GM19463 (cell line): ENCODE data around the gene PDE4D.

Experiments
- ATAC-seq: cut with Tn5 transposase; IDR thresholded peaks from one replicate; pipeline ENCODE4 v1.9.1; 2021; ENCODE audit warnings: mild to moderate bottlenecking, moderate library complexity; ENCODE audit not compliant: unreplicated experiment

PDE4D gene

DNA sequence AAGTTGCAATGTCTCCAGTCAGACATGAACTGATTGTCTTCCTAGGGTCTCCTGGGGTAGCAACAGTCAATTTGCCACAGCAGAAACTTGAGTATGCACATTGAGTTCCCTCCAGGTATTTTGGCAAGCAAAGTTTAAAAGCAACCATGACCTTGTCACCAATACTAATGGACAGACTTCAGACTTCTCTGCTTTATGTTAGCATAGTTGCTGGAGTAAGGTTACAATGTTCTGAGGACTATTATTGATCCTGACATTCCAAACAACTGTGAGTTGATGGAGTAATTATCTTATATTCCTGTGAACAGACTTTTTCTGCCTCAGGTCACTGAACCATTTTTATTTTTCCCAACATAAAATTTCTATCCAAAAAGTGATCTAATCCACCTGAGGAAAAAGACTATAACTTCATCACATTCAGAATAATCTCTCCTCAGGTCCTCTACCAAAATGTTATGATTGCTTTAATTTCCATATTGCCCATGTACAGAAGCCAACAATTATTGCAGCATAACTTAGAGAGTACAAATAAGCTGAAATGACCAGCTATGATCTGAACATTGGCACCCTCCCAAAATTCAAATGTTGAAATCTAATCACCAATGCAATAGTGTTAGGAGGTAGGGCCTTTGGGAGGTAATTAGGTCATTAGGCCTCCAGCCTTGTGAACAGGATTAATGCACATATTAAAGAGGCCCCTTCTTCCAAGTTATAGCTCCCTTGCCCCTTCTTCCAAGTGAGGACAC is 228.3 kb downstream of the PDE4D start:
- no peak for ATAC-seq

DNA sequence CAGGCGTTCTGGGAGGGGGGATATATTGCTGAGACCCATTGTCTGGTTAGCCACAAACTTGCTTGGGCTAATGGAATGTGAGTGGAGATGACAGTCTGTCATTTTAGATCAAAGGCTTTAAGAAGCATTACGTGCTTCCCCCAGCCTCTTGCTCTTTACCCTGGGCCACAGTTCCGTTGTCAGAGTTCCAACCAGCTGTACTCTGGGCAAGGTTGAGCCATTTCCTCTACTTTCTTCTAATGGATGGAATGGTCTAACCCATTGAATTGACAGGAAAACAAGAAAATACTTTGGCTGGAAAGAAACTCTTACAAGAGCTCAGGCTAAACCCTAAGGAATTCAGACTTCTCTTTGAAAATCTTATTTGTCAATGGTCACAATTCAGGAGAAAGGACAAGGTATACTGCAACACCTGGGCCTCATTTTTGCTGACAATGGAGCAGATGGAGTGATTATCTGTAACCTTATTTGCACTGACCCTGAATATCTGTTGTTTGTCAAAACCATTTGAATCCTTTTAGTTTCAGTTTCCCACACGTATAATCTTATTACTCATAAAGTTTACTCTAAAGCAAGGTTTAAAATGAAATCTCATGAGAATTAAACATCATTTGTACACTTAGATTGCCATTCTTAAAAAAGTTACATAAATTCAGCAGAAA is 231.4 kb downstream of the PDE4D start:
- ATAC-seq: peak; percentile 40

DNA sequence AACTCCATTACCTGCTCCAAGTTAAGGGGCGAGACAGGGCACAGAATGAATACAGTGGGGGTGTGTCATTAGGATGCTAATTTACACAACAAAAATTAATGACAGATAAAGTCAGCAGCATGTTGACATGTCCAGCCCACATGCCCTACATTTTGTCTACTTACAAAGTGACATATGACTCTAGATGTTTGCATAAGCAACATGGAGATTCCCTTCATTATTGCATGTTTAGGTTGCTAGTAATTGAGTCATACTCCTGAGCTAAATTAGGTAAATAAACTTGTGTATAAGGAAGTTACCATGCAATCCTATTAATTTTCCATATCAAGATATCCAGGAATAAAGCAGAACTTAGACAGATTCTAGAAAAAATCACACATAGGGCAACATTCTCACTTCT is 232.2 kb downstream of the PDE4D start:
- no peak for ATAC-seq

DNA sequence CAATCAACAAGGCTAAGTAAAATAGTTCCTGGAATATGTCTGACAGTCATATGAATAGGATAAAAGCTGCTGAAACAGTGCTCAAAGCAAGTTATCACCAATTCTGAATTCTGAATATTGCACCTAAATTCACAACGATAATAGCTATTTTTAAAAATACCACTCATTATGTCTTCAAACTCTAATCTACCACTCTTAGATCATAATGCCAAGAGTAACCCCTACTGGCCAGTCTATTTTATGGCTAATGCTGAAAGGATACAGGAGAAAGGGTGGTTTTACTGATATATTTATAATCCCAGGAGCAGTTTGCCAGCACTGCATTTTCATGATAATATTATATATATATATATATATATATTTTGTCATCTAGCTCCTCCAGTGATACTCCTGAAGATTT is 232.8 kb downstream of the PDE4D start:
- no peak for ATAC-seq

DNA sequence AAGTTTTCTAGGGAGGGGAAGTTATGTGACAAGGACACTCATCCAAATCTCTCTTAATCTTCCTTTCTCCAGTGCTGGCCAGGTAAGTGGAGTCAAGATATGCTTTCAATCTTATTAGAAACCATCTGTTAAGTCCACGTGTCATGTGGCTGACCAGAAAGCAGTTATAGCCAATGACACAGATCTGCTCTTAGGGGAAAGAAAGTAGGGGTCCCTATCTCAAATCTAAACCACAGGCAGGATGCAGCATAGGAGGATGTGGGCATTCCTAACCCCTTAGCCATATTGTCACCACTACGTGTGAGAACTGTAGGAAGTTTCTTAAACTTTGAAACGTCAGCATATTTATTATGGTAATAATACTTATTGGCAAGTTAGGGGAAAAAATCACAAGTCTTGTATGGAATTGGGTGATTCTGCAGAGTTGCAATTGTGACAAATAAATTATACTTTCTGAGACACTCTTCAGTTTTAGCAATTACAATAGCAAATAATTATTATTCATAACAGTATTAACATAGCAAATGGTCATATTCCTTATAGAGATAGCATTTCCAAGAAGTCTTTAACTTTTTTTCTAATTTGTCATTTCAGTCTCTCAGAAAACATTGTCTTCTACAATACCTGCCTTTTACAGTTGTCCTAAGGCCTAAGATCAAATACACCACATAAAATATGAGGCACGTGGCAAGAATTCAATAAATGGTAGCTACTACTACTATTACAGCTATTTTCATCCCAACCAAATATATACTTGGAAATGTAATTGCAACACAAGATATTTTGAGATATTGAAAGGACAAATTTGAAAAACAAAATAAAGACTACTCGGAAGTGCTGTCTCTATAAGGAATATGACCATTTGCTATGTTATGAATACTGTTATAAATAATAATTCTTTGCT is 236.9 kb downstream of the PDE4D start:
- ATAC-seq: no peak

DNA sequence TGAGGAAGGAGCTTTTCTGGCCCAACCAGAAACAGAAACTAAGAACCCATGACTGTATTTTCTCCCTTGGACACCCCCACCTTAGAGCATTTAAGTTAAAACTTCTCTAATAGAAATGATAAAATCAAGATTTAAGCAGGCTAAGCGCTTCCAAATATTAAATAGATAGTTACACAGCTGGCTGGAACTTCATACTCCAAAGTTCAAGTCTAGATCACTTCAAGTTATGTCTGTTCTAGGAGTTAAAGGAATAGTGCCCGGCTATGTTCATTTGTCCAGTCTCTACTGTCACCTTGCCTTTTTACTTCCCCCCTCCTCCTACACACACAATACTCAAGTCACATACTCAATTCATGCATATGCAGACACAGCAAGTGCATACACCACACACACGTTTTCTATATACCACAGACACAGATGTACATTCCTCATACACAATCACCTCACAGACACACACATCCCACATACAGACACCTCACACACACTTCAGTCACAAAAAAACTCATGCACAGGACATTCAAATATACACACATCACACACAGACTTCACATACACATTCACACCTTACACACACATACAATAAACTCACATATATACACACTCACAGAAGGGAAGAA is 237.7 kb downstream of the PDE4D start:
- ATAC-seq: no peak

DNA sequence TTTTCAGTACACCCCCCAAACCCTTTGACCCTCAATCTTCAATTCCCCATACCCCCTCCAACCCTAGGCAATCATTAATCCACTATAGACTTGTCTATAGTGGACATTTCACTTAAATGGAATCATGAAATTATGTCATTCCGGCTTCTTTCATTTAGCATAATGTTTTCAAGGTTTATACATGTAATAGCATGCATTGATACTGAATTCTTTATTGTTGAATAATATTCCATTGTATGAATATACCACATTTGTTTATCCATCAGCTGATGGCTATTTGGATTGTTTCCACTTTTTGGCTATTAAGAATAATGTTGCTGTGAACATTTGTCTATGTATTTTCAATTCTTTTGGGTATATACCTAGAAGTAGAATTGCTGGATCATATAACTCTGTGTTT is 238.8 kb downstream of the PDE4D start:
- ATAC-seq: no peak

DNA sequence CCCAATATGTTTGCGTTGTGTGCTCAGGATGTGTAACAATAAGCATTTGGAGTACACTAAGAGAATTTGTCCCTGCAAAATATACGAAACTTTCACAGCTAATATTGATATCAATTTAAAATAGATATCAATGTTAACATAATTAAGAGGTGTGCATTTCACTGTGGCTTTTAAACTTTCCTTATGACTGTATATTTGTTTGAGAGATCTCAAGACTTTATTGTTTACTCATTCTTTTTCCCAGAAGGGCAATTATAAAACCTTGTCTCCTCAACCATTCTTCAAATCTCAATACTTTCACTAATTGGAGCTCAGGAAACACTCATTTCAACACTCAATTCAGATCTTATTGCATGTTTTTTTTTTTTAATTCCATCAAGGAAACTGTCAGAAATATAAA is 241.1 kb downstream of the PDE4D start:
- no peak for ATAC-seq

DNA sequence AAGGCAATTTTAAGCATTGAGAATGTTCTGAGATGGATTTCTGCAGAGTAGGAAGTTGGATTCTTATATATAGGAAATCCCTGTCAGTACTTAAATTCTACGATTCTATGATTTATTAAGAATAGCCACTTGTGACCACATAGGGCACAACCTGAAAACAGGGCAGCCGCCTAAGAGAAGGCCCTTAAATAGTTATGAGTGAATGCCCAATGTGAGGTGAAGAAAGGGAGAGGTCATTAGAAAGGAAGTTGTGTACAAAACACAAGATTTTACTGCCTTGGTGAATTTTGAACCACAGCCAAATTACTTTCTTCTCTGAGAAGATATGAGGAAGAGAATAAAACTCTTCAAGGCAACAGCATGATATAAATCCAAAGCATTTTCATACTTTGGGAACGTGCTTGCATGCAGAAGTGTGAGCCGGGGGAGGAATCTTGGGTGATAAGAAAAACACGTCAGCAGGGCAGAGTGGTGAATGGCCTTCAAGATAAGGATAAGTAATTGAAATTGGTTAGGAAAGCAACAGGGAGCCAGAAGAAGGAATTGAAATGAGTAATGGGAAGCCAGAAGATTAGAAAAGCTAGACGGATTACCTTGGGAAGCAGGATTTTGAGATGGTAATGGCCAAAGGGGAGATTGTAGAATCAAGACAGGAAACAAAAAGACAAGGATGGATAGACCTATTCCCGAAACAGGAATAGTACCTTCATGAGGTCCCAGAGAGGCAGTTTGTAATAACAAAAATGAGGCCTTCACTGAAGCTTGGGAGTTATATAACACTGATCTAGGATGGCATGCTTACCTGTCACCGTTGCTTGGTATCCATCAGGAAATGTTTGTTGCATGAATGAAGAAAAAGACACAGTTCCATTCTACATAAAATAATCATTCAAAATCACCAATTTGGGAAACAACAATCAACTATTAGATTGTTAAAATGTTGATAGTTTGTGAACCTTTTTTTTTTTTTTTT is 244.3 kb downstream of the PDE4D start:
- ATAC-seq: no peak

DNA sequence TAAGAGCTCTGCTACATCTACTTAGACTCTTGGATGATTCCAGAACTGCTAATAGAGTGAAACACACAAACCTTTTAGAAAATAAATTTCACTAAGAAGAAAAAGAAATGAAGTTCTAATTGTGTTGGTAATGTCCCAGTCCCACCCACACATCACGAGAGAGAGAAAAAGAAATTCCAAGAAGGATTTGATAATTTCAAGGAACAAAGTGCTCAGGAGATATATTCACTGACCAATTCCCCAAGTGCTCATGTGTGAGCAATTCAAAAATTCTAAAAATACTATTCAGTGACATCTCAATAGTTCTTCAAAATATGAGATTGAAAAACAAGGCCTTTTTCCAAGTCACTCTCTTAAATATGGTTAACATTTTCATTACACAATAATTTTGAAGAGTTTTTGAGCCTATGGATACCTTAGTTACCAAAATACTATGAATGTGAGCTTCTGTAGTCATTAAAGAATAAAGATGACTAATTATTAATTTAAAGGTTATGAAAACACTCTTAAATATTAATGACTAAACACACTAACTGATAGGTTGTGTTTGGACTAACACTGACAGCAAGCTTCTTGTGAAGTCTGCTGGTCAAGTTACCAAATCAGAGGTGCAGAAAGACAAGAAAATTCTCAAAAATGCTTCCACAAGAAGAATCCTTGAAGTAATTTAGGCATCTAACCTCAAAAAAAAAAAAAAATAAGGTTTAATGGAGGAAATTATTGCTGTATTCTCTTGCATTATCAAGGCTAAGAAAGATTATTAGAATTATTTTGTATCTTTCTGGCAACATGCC is 245.3 kb downstream of the PDE4D start:
- ATAC-seq: no peak

DNA sequence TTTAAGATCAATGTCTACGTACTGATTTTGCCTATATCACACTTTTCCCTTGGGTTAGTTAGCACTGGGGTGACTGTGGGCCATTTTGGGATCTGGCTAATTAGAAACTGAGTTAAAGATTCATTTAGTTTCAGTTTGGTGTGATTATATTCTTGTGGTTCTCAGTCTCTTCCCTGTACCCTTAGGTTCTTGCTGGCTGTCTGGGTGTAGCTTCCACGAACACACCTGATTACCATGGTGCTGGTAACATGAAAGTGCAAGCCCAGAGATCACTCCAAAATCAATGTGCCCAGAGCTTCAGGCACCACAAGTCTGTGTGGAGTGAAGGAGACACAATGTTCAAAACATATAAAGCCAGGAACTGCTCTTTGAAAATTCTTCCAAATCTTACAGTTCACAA is 248.1 kb downstream of the PDE4D start:
- ATAC-seq: peak; percentile 58

DNA sequence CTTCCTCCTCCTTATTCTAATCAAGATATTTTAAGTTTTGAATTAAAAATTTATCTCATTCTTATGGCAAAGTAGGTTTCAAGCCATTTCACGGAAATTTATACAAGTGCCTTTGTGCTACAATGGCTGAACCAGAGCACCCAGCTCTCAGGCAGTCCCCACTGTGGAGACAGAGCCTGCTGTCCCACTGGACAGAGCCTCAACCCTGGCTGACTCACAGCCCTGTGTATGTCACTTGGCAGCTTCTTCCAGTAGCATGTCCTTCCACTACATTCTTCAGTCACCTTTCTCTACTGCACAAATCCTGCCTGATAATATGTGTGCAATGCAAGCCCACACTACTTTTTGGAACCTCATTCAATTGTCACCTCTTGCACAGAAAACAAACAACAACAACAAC is 253.1 kb downstream of the PDE4D start:
- ATAC-seq: no peak

DNA sequence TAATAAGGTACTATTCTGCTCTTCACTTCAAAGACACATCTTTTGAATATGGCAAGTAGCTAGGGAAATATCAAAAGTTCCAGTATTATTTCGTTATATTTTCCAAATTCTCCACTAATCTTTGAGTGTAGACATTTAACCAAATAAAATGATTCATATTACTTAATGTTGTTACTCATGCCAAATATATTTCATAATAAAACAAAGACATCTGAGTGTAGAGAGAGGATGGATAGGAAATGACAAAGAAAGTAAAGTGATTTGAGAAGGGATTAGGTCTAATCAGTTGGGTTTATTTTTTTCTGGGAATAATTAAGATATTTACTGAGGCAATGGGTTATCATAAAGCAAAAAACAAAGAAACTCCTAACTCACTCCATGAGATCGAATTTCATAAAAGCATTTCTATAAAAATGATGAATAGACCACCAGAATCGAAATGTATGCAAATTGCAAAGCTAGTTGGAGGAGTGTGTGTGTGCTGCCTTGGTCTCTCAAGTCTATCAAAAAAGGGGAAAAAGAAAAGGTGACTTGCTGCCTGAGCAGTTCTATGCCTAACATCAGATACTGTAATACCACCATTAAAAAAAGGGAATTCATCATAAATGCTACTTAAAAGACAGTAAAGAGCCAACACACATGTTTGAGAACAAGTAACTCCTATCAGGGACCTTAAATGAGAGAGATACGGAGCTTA is 255.5 kb downstream of the PDE4D start:
- no peak for ATAC-seq

DNA sequence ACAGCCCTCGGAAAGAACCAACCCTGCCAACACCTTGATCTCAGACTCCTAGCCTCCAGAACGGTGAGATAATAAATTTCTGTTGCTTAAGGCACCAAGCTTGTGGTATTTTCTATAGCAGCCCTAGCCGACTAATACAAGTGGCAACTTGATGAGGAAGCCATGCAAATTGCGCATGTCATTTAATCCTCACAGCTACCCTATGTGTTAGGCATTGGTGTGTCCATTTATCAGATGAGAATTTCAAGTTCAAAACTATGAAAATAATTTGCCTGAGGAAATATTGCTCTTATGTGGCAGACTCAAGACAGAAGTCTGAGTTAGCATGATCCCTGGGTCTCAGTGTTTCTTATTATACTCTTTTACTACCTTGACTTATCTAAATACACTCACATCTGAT is 264.0 kb downstream of the PDE4D start:
- ATAC-seq: no peak

DNA sequence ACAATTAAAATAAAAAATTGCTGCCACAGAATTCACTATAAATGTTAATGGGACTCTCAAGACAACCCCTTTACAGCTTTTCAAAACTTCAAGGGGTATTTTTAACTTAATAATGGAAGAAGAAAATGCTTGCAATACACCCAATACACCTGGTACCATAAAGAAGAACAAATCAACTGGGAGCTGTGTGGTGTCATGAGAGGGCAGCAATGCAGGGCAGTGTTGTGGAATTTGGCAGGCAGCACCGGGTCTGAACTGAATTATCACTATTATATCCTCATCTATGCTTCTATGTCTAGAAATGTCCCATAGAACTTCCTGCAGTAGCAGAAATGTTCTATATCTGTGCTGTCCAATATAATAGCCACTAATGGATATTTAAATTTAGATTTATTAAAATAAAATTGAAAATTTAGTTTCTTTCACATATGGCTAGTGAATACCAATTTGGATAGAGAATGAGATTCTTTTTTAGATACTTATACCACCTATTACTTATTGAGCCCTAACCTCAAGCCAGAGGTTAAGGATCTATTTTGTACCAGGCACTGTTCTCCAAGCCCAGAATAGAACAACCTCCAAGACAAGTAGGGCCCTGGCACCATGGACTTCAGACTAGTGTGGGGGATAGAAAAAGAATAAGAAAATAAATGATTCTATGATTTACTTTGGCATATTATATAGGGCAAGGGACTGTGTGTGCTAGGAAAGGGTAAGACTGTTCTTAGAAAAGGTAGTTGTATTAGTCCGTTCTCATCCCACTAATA is 265.3 kb downstream of the PDE4D start:
- no peak for ATAC-seq

DNA sequence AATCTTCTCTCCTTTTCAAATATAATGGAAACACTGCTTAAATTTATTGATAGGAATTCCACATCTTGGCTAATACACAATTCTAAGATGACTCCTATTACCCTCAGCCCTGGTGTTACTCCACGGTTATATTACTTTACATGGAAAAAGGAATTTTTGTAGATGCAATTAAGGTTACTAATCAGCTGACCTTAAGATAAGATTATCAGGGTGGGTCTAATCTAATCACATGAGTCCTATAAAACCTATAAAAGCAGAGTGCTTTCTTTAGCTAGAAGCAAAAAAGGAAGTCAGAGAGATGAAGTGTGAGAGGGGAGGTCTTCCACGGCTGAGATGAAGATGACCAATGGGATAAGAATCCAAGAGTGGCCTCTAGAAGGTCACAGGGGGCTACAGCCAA is 268.6 kb downstream of the PDE4D start:
- ATAC-seq: no peak

DNA sequence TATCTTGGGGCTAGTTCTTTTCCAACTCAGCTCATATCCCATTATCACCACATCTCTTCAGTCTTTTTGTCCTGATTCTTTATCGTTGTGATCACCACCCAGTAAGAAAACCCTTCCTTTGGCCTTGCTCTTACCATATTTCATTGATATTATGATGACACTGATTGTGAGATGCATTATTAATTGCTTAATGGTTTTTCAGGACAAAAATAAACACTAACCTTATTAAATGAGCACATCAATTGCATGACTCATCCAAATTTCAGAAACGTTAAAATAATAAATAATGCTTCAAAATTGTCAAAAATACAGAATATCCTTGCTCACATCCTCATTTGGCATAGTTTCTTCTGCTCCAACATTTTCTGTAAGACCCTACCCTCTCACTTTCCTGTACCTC is 270.7 kb downstream of the PDE4D start:
- ATAC-seq: no peak

DNA sequence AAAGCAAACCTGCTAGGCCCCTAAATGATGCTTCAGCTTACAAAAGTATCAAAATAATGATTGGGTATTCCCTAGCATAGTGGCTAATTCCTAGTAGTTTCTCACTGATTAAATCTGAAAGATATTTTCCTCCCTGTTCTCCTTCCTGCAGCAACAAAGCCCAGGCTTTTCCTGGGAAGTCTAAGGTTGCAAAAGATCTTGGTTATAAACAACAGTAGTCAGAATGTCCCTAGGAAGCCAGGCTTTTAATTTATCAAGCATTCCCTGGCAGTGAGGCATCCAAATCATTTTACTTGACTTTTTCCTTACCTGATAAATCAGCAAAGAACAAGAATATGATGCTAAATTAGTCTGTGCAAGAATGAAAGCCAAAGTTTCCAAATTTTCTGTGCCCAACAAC is 272.0 kb downstream of the PDE4D start:
- no peak for ATAC-seq
